GM23338 (cell line): ENCODE measurements around the gene CCDC85B. TPM values are rescaled to one million over a fixed set of nuclear protein-coding genes. Genes with fewer than 3 reads are reported as not detected.

Experiments
- ATAC-seq: fragments of 200-7000 bp; cut with Tn5 transposase; 3 replicates; pipeline ENCODE4 v1.9.1; 2020
- DNase-seq: peaks from one replicate; pipeline ENCODE4 v3.0.0-alpha.2; 2015; ENCODE audit warnings: low spot score
- H2AFZ ChIP-seq: fragments of 200-600 bp; sonication (generic); 2 replicates; pipeline ENCODE4 v1.8.0; 2016; ENCODE audit warnings: antibody characterized with exemption, mild to moderate bottlenecking, moderate library complexity
- H3F3A ChIP-seq: fragments of 200-600 bp; sonication (generic); replicated peaks from 2 replicates; pipeline ENCODE4 v1.8.0; 2017; ENCODE audit warnings: antibody characterized with exemption, mixed run types, low read depth
- H3K27ac ChIP-seq: fragments of 200-600 bp; sonication (generic); 2 replicates; pipeline ENCODE4 v1.6.1; 2016; ENCODE audit warnings: low read depth
- H3K27me3 ChIP-seq: fragments of 200-600 bp; sonication (generic); 2 replicates; pipeline ENCODE4 v1.8.0; 2016; ENCODE audit warnings: mild to moderate bottlenecking, mixed run types, moderate library complexity; ENCODE audit not compliant: insufficient read depth
- H3K36me3 ChIP-seq: fragments of 200-600 bp; sonication (generic); 2 replicates; pipeline ENCODE4 v1.8.0; 2016; ENCODE audit warnings: mild to moderate bottlenecking; ENCODE audit not compliant: insufficient read depth
- H3K4me1 ChIP-seq: fragments of 200-600 bp; sonication (generic); 2 replicates; pipeline ENCODE4 v1.8.0; 2016; ENCODE audit warnings: mild to moderate bottlenecking, moderate library complexity; ENCODE audit not compliant: insufficient read depth
- H3K4me2 ChIP-seq: fragments of 200-600 bp; sonication (generic); 2 replicates; pipeline ENCODE4 v1.7.1; 2017; ENCODE audit warnings: mixed run types
- H3K4me3 ChIP-seq: fragments of 200-600 bp; sonication (generic); 2 replicates; pipeline ENCODE4 v1.6.1; 2016; ENCODE audit warnings: mixed run types
- H3K79me2 ChIP-seq: fragments of 200-600 bp; sonication (generic); replicated peaks from 2 replicates; pipeline ENCODE4 v1.8.0; 2017; ENCODE audit warnings: mild to moderate bottlenecking; ENCODE audit not compliant: insufficient read depth
- H3K9me2 ChIP-seq: fragments of 200-600 bp; sonication (generic); 2 replicates; pipeline ENCODE4 v1.8.0; 2017; ENCODE audit not compliant: insufficient read depth
- H4K20me1 ChIP-seq: fragments of 200-600 bp; sonication (generic); replicated peaks from 2 replicates; pipeline ENCODE4 v1.8.0; 2017; ENCODE audit warnings: mild to moderate bottlenecking; ENCODE audit not compliant: insufficient read depth
- H3K27ac Mint-ChIP-seq: 2 replicates; pipeline ENCODE4 v1.8.0; 2020; ENCODE audit warnings: inconsistent platforms, mild to moderate bottlenecking, moderate library complexity, mixed read lengths
- H3K27me3 Mint-ChIP-seq: 3 replicates; pipeline ENCODE4 v1.8.0; 2022; ENCODE audit warnings: low read depth, mild to moderate bottlenecking, moderate library complexity, mixed read lengths, inconsistent platforms; ENCODE audit not compliant: insufficient read depth, poor library complexity
- H3K36me3 Mint-ChIP-seq: 3 replicates; pipeline ENCODE4 v1.8.0; 2021; ENCODE audit warnings: low read depth, mild to moderate bottlenecking, inconsistent platforms, moderate library complexity, mixed read lengths
- H3K4me1 Mint-ChIP-seq: 3 replicates; pipeline ENCODE4 v1.8.0; 2020; ENCODE audit warnings: mild to moderate bottlenecking, inconsistent platforms, mixed read lengths
- H3K4me3 Mint-ChIP-seq: 3 replicates; pipeline ENCODE4 v1.8.0; 2021; ENCODE audit warnings: moderate library complexity, mild to moderate bottlenecking, inconsistent platforms, mixed read lengths
- H3K9me3 Mint-ChIP-seq: 3 replicates; pipeline ENCODE4 v1.8.0; 2020; ENCODE audit warnings: moderate library complexity, mild to moderate bottlenecking, inconsistent platforms, mixed read lengths
- CREB1 ChIP-seq: fragments of 250-450 bp; sonication (Bioruptor Pico); IDR thresholded peaks from 2 replicates; pipeline ENCODE4 v1.5.0; 2020; ENCODE audit warnings: low read depth, mild to moderate bottlenecking, moderate library complexity
- EZH2phosphoT487 ChIP-seq: fragments of 200-600 bp; sonication (generic); IDR thresholded peaks from one replicate; pipeline ENCODE4 v1.8.1; 2018; ENCODE audit warnings: antibody characterized with exemption; ENCODE audit not compliant: unreplicated experiment
- JUNB ChIP-seq: IDR thresholded peaks from one replicate; pipeline ENCODE4 v1.6.1; 2016; ENCODE audit warnings: antibody characterized with exemption; ENCODE audit not compliant: unreplicated experiment
- NANOG ChIP-seq: IDR thresholded peaks from 2 replicates; pipeline ENCODE4 v1.6.1; 2016; ENCODE audit warnings: antibody characterized with exemption, borderline replicate concordance
- POLR2AphosphoS5 ChIP-seq: IDR thresholded peaks from 2 replicates; pipeline ENCODE4 v1.6.1; 2016; ENCODE audit warnings: antibody characterized with exemption, low read depth
- REST ChIP-seq: IDR thresholded peaks from one replicate; pipeline ENCODE4 v1.6.1; 2018; ENCODE audit warnings: antibody characterized with exemption; ENCODE audit not compliant: unreplicated experiment
- STAT1 ChIP-seq: IDR thresholded peaks from one replicate; pipeline ENCODE4 v1.6.1; 2016; ENCODE audit warnings: antibody characterized with exemption; ENCODE audit not compliant: unreplicated experiment
- polyA plus RNA-seq: library from polyadenylated mRNA; unstranded; fragments of >200 nt; fragmentation: Nextera tagmentation; extraction: Ambion mirVana; gene quantifications from 2 replicates; pipeline ENCODE4 v1.2.1, GENCODE V29; 2016
- total RNA-seq: library from RNA; depleted of rRNA; stranded (reverse); fragments of >200 nt; shearing (Covaris generic); gene quantifications from 2 replicates; pipeline ENCODE4 v1.2.3, GENCODE V29; 2014
- TF ChIP-seq, protein P1 (sequence below): fragments of 250-450 bp; sonication (Bioruptor Pico); IDR thresholded peaks from 2 replicates; pipeline ENCODE4 v1.5.0; 2020; ENCODE audit warnings: mild to moderate bottlenecking, moderate library complexity

The CCDC85B gene
- total and polyA plus RNA-seq, 2 experiments from 2014 or later: 54.5 to 66.3 TPM

GRCh38 chr11:65912845-65913244 is 22.4 kb downstream of the CCDC85B start (continued):
- TF ChIP-seq, protein P1, sequence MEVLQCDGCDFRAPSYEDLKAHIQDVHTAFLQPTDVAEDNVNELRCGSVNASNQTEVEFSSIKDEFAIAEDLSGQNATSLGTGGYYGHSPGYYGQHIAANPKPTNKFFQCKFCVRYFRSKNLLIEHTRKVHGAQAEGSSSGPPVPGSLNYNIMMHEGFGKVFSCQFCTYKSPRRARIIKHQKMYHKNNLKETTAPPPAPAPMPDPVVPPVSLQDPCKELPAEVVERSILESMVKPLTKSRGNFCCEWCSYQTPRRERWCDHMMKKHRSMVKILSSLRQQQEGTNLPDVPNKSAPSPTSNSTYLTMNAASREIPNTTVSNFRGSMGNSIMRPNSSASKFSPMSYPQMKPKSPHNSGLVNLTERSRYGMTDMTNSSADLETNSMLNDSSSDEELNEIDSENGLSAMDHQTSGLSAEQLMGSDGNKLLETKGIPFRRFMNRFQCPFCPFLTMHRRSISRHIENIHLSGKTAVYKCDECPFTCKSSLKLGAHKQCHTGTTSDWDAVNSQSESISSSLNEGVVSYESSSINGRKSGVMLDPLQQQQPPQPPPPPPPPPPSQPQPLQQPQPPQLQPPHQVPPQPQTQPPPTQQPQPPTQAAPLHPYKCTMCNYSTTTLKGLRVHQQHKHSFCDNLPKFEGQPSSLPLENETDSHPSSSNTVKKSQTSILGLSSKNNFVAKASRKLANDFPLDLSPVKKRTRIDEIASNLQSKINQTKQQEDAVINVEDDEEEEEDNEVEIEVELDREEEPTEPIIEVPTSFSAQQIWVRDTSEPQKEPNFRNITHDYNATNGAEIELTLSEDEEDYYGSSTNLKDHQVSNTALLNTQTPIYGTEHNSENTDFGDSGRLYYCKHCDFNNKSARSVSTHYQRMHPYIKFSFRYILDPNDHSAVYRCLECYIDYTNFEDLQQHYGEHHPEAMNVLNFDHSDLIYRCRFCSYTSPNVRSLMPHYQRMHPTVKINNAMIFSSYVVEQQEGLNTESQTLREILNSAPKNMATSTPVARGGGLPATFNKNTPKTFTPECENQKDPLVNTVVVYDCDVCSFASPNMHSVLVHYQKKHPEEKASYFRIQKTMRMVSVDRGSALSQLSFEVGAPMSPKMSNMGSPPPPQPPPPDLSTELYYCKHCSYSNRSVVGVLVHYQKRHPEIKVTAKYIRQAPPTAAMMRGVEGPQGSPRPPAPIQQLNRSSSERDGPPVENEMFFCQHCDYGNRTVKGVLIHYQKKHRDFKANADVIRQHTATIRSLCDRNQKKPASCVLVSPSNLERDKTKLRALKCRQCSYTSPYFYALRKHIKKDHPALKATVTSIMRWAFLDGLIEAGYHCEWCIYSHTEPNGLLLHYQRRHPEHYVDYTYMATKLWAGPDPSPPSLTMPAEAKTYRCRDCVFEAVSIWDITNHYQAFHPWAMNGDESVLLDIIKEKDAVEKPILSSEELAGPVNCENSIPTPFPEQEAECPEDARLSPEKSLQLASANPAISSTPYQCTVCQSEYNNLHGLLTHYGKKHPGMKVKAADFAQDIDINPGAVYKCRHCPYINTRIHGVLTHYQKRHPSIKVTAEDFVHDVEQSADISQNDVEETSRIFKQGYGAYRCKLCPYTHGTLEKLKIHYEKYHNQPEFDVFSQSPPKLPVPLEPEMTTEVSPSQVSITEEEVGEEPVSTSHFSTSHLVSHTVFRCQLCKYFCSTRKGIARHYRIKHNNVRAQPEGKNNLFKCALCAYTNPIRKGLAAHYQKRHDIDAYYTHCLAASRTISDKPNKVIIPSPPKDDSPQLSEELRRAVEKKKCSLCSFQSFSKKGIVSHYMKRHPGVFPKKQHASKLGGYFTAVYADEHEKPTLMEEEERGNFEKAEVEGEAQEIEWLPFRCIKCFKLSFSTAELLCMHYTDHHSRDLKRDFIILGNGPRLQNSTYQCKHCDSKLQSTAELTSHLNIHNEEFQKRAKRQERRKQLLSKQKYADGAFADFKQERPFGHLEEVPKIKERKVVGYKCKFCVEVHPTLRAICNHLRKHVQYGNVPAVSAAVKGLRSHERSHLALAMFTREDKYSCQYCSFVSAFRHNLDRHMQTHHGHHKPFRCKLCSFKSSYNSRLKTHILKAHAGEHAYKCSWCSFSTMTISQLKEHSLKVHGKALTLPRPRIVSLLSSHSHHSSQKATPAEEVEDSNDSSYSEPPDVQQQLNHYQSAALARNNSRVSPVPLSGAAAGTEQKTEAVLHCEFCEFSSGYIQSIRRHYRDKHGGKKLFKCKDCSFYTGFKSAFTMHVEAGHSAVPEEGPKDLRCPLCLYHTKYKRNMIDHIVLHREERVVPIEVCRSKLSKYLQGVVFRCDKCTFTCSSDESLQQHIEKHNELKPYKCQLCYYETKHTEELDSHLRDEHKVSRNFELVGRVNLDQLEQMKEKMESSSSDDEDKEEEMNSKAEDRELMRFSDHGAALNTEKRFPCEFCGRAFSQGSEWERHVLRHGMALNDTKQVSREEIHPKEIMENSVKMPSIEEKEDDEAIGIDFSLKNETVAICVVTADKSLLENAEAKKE (CRISPR knock-in tag): no peak
- no peak for TF ChIP-seq POLR2AphosphoS5

DNA sequence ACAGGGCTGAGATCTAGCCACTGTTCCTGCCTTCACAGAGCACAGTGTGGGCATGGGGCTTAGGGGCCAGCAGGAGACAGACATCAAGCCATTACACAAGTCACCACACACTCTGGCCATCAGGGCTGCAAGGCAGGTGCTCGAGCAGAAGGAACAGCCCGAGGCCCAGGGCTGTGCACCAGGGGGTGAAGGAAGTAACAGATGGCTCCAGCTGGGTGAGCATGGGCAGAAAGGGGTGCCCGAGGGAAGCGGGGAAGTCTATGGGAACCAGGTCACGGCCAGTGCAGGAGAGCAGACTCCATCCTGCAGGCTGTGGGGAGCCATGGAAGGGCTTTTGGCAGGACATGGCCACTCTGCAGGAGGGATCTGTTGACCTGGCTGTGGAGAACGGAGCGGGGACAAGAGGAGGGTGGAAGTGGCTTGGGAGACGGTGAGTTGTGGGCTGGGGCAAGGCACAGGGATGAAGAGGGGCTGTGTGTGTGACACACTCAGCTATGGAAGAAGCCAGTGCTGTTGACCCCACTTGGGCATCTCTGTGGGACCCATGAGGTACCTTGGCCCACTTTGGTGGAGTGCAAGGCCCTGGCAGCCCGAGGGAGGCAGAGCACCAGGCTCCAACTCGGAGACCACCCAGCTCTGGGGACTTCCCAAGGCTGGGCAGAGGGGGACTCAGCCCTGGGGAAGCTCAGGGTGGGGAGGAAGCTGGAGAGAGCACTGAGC is 24.8 kb downstream of the CCDC85B start:
- no peak for DNase-seq
- no peaks in the 10 kb centered on the region for H3K27me3 ChIP-seq
- peak overlapping the region; percentile 9; the same call in 1 of the 3 replicates for H3K4me3 Mint-ChIP-seq
- H3K9me2 ChIP-seq: no peaks in the 10 kb centered on the region
- peaks cover 7% of the 10 kb centered on the region for H3K4me1 ChIP-seq
- H3K4me2 ChIP-seq: no peak overlapping the region
- H3K27ac Mint-ChIP-seq: no peak overlapping the region; the same call in 1 of the 2 replicates
- H3K4me3 ChIP-seq: no peak overlapping the region
- H3K4me1 Mint-ChIP-seq: peaks cover 10% of the 10 kb centered on the region
- H3F3A ChIP-seq: 0 out of 2 replicates have a peak, but pooled peaks cover 6% of the 10 kb centered on the region
- no peak overlapping the region for H2AFZ ChIP-seq
- H3K36me3 ChIP-seq: no peaks in the 10 kb centered on the region
- peaks cover 23% of the 10 kb centered on the region for H3K27me3 Mint-ChIP-seq
- H4K20me1 ChIP-seq: no peaks in the 10 kb centered on the region
- peaks cover 3% of the 10 kb centered on the region; the same call in 1 of the 3 replicates for H3K36me3 Mint-ChIP-seq
- peaks cover 7% of the 10 kb centered on the region for H3K79me2 ChIP-seq
- H3K9me3 Mint-ChIP-seq: no peaks in the 10 kb centered on the region
- no peak for ATAC-seq
- no peak overlapping the region for H3K27ac ChIP-seq
- TF ChIP-seq STAT1 (no peak), POLR2AphosphoS5 (no peak), EZH2phosphoT487 (no peak), NANOG (no peak), JUNB (no peak), CREB1 (CRISPR knock-in tag) (no peak), REST (no peak)
